ENCODE measurements around the gene CDK11B. TPM values are rescaled to one million over a fixed set of nuclear protein-coding genes. Genes with fewer than 3 reads are reported as not detected.
"Not testable (repeated sequence)": the region's sequence is repeated elsewhere in the genome, so short reads cannot be mapped to it uniquely, and the experiment has no call there.

The CDK11B gene
- total RNA-seq (9.4 TPM), polyA plus RNA-seq (ENCODE audit: insufficient read depth in 1 of 8, insufficient read length in 8 of 8, low replicate concordance in 1 of 8) (10 to 100 TPM; 32.0 to 37.8 (median 35.1) TPM)
- long read RNA-seq, donor 1 = 0 reads
- long read RNA-seq, donor 2 = 0 reads
- long read RNA-seq, donor 3, partial matches to known transcripts = 0 of 1 reads
- long read RNA-seq, donor 3, other reads (novel, unspliced or antisense) = 0 of 1 reads
- long read RNA-seq, donor 4 = 0 reads
- long read RNA-seq, donor 5, partial matches to known transcripts = 5 of 7 reads
- long read RNA-seq, donor 5, other reads (novel, unspliced or antisense) = 0 of 7 reads
- long read RNA-seq, donor 6, partial matches to known transcripts = 11 of 11 reads
- long read RNA-seq, donor 6, other reads (novel, unspliced or antisense) = 0 of 11 reads
- long read RNA-seq, donor 7, partial matches to known transcripts = 0 of 1 reads
- long read RNA-seq, donor 7, other reads (novel, unspliced or antisense) = 0 of 1 reads
- long read RNA-seq, donor 8, partial matches to known transcripts = 0 of 1 reads
- long read RNA-seq, donor 8, other reads (novel, unspliced or antisense) = 0 of 1 reads
- long read RNA-seq, donor 9, partial matches to known transcripts = 9 of 10 reads
- long read RNA-seq, donor 9, other reads (novel, unspliced or antisense) = 0 of 10 reads
- long read RNA-seq, donor 10, partial matches to known transcripts = 16 of 16 reads
- long read RNA-seq, donor 10, other reads (novel, unspliced or antisense) = 0 of 16 reads
- long read RNA-seq, donor 11, partial matches to known transcripts = 0 of 1 reads
- long read RNA-seq, donor 11, other reads (novel, unspliced or antisense) = 0 of 1 reads

DNA sequence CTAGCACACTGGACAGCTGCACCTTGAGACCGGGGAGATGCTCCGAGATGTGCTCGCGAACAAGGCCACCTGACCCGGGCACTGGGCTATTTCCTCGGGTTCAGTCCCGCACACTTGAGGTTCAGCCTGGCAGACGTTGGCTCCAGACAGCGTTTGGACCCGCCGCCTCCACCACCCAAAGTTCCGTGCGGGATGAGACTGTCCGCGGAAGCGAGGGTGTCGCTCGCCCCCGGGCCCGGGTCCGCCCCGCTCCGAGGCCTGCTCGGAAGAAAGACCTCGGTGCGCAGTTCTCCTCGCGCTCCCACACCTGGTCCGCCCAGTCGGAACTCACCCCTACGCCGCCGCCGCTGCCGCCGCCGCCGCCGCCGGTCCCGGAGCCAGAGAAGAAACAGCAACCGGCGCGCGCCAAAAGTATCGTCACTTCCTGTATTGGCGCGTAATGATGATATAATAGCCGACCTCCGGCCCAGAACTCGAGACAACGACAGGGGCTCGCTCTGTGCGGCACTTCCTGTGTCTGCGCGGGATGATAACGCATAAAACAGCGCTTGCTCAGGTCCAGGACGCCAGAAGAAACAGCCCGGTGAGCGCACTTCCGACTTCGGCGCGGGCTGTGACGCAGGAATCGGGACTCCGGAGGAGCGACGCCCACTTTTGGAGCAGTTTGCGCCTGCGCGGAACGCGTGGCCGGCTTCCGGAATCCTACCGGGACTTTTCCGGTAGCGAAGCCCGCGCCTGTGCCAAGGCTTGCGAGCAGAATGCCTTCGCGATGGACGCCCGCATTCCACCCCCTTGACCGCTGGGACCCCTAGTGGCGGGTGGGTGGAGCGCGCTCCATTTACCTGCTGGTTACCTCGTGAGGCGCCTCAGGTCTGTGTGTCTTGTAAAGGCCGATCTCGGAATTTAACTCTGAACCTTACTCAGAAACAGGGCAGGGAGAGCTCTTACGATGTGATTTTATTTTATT is at the start of gene CDK11B:
Gene CDK11B, minus strand, starts transcription at position 422 of the 967 bp plus-strand sequence. CDS start 1,519 bp downstream, outside the sequence.
- H3K4me3 ChIP-seq (ENCODE audit: low read length) = peak within 1 kb of the TSS; percentile 75
- WGBS (ENCODE audit: insufficient coverage) = under 1% methylated on average over 43 of the region's 96 CpGs
- H3K9me3 ChIP-seq (replicated peaks; ENCODE audit: control insufficient read depth, low read depth, low read length); H3K27me3 ChIP-seq (ENCODE audit: control insufficient read depth, insufficient read depth, low read length): not testable (repeated sequence)
- H3K36me3 ChIP-seq (ENCODE audit: control insufficient read depth, insufficient read depth, low read length) = peaks cover 29% of the 10 kb centered on the region
- H3K4me1 ChIP-seq (ENCODE audit: control insufficient read depth, insufficient read depth, low read length) = peaks cover 13% of the 10 kb centered on the region
- peak within 1 kb of the TSS; percentile 99 for H3K27ac ChIP-seq (ENCODE audit: low read length)
- DNase-seq = peak; percentile 97

DNA sequence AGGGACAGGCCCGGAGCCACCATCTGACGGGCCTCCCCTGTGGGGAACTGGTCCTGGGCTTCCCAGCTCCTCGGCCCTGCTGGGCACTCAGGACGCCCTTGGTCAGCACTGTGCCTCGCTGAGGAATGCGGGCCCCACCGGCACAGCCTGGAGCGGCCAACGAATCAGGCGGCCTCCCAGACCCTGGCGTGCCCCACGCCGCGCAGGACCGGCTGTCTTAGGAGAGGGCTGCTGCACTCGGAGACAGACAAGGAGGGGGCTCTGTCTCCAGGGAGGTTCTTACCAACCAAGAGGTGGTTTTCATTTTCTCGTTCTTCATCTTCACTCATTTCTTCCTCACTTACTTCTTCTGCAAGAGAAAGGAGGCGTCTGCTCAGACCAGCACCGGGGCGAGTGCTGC is 49.1 kb upstream of the CDK11B start:
- not testable (repeated sequence) for H3K4me3 ChIP-seq (ENCODE audit: low read length); H3K4me1 ChIP-seq (ENCODE audit: control insufficient read depth, insufficient read depth, low read length); DNase-seq; H3K27me3 ChIP-seq (ENCODE audit: control insufficient read depth, insufficient read depth, low read length); H3K9me3 ChIP-seq (replicated peaks; ENCODE audit: control insufficient read depth, low read depth, low read length); H3K27ac ChIP-seq (ENCODE audit: low read length)
- H3K36me3 ChIP-seq (ENCODE audit: control insufficient read depth, insufficient read depth, low read length) = peaks cover 13% of the 10 kb centered on the region
- WGBS (ENCODE audit: insufficient coverage) = no CpG with 5 or more reads among the region's 20 CpGs

DNA sequence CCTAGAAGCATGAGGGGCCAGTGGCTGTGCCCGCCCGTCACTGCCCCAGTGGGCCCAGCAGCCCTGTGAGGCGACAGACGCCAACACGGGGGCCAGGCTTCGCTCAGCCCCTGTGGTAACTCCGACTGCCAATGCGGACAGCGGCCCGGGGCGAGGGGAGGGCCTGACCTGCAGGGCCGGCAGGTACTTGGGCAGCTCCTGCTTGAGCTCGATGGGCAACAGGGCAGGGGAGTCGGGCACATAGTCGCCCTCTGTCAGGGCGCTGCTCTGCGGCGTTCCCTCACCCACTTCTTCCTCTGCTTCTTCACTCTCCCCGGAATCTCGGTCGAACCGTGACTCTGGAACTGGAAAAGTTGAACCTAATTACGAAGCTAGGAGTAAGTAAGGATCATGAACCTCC is 48.4 kb upstream of the CDK11B start:
- H3K36me3 ChIP-seq (ENCODE audit: control insufficient read depth, insufficient read depth, low read length) = peaks cover 13% of the 10 kb centered on the region
- not testable (repeated sequence) for H3K4me3 ChIP-seq (ENCODE audit: low read length); H3K9me3 ChIP-seq (replicated peaks; ENCODE audit: control insufficient read depth, low read depth, low read length); H3K27ac ChIP-seq (ENCODE audit: low read length); DNase-seq; H3K27me3 ChIP-seq (ENCODE audit: control insufficient read depth, insufficient read depth, low read length); H3K4me1 ChIP-seq (ENCODE audit: control insufficient read depth, insufficient read depth, low read length)
- WGBS (ENCODE audit: insufficient coverage) = no CpG with 5 or more reads among the region's 23 CpGs

DNA sequence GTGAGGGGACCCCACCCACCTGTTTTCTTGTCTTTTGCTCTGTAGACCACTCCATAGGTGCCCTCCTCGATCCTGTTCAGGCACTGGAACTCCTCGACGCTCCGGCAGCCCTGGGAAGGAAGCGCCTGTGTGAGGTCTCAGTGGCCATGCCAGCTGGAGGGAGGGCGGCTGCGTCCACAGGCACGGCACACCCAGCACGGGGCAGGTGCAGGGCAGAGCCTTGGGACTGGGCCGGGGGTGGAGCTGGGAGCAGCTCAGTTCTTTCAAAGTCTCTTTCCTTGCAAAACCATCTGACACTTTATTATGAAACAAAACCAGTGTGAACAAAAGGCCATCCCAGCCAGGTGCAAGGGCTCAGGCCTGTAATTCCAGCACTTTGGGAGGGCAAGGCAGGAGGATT is 46.8 kb upstream of the CDK11B start:
- WGBS (ENCODE audit: insufficient coverage) = no CpG with 5 or more reads among the region's 10 CpGs
- DNase-seq; H3K4me3 ChIP-seq (ENCODE audit: low read length): not testable (repeated sequence)

DNA sequence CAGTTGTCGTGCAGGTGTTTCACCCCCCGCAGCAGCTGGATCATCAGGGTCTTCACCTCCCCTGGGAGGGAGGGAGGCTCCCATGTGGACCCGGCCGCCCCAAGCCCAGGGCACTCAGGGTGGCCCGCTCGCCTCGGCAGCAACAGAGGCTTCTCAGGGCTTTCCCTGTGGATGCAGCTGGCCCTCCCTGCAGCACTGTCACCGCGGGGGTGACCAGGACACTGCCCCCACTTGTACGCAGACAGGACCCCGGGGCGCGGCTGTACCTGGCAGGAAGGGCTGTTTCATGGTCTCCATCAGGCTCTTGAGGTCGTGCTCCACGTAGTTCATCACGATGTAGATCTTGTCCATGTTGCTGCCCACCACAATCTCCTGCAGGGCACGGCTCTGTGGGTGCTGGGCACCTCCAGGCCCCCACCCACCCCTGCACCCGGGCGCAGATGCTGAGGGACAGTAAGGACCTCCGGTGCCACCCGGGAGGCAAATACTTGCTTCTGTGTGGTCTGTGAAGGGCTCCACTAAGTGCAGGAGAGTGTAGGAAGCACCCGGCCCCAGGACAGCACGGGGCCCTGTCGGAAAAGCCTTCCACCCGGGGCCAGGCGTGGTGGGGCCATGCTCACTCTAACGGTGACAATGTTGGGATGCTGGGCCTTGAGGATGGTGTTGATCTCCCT is 45.6 kb upstream of the CDK11B start:
- not testable (repeated sequence) for DNase-seq; H3K9me3 ChIP-seq (replicated peaks; ENCODE audit: control insufficient read depth, low read depth, low read length)
- WGBS (ENCODE audit: insufficient coverage) = 90% methylated on average over 12 of the region's 27 CpGs

More for the DNA sequence above, 46.8 kb upstream of the CDK11B start:
- not testable (repeated sequence) for H3K4me1 ChIP-seq (ENCODE audit: control insufficient read depth, insufficient read depth, low read length); H3K27ac ChIP-seq (ENCODE audit: low read length); H3K27me3 ChIP-seq (ENCODE audit: control insufficient read depth, insufficient read depth, low read length); H3K9me3 ChIP-seq (replicated peaks; ENCODE audit: control insufficient read depth, low read depth, low read length)
- peaks cover 13% of the 10 kb centered on the region for H3K36me3 ChIP-seq (ENCODE audit: control insufficient read depth, insufficient read depth, low read length)

DNA sequence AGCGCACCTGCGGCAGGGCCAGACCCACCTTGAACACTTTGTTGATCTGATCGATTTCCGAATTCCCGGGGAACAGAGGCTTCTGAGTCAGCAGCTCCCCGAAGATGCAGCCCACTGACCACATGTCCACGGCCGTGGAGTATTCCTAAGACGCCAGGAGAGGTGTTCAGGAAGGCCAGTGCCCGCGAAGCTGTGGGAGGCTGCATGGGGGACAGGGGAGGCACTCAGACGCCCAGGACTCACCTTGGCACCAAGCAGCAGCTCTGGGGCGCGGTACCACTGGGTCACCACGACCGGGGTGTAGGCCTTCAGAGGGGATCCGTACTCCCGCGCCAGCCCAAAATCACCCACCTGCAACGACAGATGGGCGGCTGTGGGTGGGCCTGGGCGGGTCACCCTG is 45.0 kb upstream of the CDK11B start:
- no peak for DNase-seq
- H3K4me1 ChIP-seq (ENCODE audit: control insufficient read depth, insufficient read depth, low read length) = no peaks in the 10 kb centered on the region
- peaks cover 13% of the 10 kb centered on the region for H3K36me3 ChIP-seq (ENCODE audit: control insufficient read depth, insufficient read depth, low read length)
- no peaks in the 10 kb centered on the region for H3K9me3 ChIP-seq (replicated peaks; ENCODE audit: control insufficient read depth, low read depth, low read length)
- H3K27me3 ChIP-seq (ENCODE audit: control insufficient read depth, insufficient read depth, low read length) = no peaks in the 10 kb centered on the region
- H3K27ac ChIP-seq (ENCODE audit: low read length) = no peak overlapping the region
- no peak overlapping the region for H3K4me3 ChIP-seq (ENCODE audit: low read length)
- WGBS (ENCODE audit: insufficient coverage) = 94% methylated on average over 22 of the region's 22 CpGs

More for the DNA sequence above, 45.6 kb upstream of the CDK11B start:
- H3K4me3 ChIP-seq (ENCODE audit: low read length); H3K4me1 ChIP-seq (ENCODE audit: control insufficient read depth, insufficient read depth, low read length); H3K27me3 ChIP-seq (ENCODE audit: control insufficient read depth, insufficient read depth, low read length); H3K27ac ChIP-seq (ENCODE audit: low read length): not testable (repeated sequence)
- H3K36me3 ChIP-seq (ENCODE audit: control insufficient read depth, insufficient read depth, low read length) = peaks cover 13% of the 10 kb centered on the region

DNA sequence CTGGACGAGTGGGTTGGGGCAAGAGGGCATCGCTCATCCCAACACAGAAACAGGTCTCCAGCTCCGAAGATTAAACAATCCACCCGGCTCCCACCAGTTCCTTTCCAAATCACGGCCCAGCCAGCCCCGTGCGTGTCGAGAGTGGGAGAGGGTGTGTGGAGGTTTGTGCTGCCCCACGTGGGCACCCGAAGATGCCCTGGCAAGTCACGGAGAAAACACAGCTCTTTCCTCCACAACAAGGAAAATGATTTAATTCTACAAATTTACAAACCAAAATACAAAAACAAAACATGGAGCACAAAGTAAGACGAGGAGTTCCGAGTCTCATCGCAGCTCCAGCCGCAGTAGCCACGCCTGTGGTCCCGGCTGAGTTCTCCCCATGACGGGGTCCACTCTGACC is 43.7 kb upstream of the CDK11B start:
- not testable (repeated sequence) for H3K4me1 ChIP-seq (ENCODE audit: control insufficient read depth, insufficient read depth, low read length); H3K4me3 ChIP-seq (ENCODE audit: low read length); DNase-seq; H3K27me3 ChIP-seq (ENCODE audit: control insufficient read depth, insufficient read depth, low read length); H3K9me3 ChIP-seq (replicated peaks; ENCODE audit: control insufficient read depth, low read depth, low read length); H3K27ac ChIP-seq (ENCODE audit: low read length)
- WGBS (ENCODE audit: insufficient coverage) = no CpG with 5 or more reads among the region's 18 CpGs
- peaks cover 13% of the 10 kb centered on the region for H3K36me3 ChIP-seq (ENCODE audit: control insufficient read depth, insufficient read depth, low read length)

DNA sequence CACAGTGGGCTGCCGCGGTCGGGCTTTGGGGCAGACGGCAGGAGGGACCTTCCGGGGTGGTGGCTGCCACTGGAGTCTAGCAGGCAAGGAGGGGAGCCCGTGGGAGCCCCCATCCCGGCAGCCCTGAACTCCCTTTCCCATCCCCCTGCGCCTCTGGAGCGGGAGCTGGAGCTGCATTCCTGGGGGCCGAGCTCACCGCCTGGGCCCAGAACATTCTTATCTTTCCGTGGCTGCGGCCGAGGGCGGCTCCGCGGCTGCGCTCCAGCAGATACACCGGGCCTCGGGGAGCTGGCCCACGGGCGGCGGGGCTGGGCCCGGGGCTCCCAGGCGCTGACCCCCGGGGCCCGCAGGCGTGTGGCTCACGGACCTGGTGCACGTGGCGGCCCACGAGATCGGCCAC is 41.8 kb upstream of the CDK11B start:
- not testable (repeated sequence) for H3K27me3 ChIP-seq (ENCODE audit: control insufficient read depth, insufficient read depth, low read length); H3K9me3 ChIP-seq (replicated peaks; ENCODE audit: control insufficient read depth, low read depth, low read length); H3K4me3 ChIP-seq (ENCODE audit: low read length); H3K4me1 ChIP-seq (ENCODE audit: control insufficient read depth, insufficient read depth, low read length); H3K27ac ChIP-seq (ENCODE audit: low read length); DNase-seq; H3K36me3 ChIP-seq (ENCODE audit: control insufficient read depth, insufficient read depth, low read length)
- no CpG with 5 or more reads among the region's 33 CpGs for WGBS (ENCODE audit: insufficient coverage)

DNA sequence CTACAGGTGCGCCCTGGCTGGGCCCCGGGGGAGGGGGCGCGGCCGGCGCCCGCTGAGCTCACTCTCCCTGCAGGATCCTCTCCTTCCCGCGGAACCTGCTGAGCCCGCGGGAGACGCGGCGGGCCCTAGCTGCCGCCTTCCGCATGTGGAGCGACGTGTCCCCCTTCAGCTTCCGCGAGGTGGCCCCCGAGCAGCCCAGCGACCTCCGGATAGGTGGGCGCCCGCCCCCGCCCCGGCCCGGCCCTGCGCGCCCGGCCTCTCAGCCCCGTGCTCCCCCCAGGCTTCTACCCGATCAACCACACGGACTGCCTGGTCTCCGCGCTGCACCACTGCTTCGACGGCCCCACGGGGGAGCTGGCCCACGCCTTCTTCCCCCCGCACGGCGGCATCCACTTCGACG is 41.3 kb upstream of the CDK11B start:
- H3K9me3 ChIP-seq (replicated peaks; ENCODE audit: control insufficient read depth, low read depth, low read length); H3K4me1 ChIP-seq (ENCODE audit: control insufficient read depth, insufficient read depth, low read length); DNase-seq; H3K27me3 ChIP-seq (ENCODE audit: control insufficient read depth, insufficient read depth, low read length); H3K4me3 ChIP-seq (ENCODE audit: low read length); H3K36me3 ChIP-seq (ENCODE audit: control insufficient read depth, insufficient read depth, low read length); H3K27ac ChIP-seq (ENCODE audit: low read length): not testable (repeated sequence)
- no CpG with 5 or more reads among the region's 45 CpGs for WGBS (ENCODE audit: insufficient coverage)
